IMR-90 (cell line): ENCODE results near the gene ADAMTS12.

ENCODE experiments used
- BHLHE40 ChIP-seq: fragments of 150-350 bp; IDR thresholded peaks from 2 replicates; pipeline ENCODE4 v1.6.1; 2016; ENCODE audit warnings: mild to moderate bottlenecking, low read depth, low read length
- CEBPB ChIP-seq: IDR thresholded peaks from 2 replicates; pipeline ENCODE4 v1.6.1; 2012; ENCODE audit warnings: low read depth, low read length, improper control_type of control experiment
- CHD1 ChIP-seq: IDR thresholded peaks from 2 replicates; pipeline ENCODE4 v1.6.1; 2012; ENCODE audit warnings: low read depth, low read length, improper control_type of control experiment
- FOS ChIP-seq: fragments of 150-350 bp; IDR thresholded peaks from 2 replicates; pipeline ENCODE4 v1.6.1; 2016; ENCODE audit warnings: low read depth, low read length
- MAFK ChIP-seq: IDR thresholded peaks from 2 replicates; pipeline ENCODE4 v1.6.1; 2012; ENCODE audit warnings: low read depth, low read length, improper control_type of control experiment
- MAZ ChIP-seq: IDR thresholded peaks from 2 replicates; pipeline ENCODE4 v1.6.1; 2012; ENCODE audit warnings: low read depth, mild to moderate bottlenecking, low read length, improper control_type of control experiment, moderate library complexity, borderline replicate concordance
- MXI1 ChIP-seq: IDR thresholded peaks from 2 replicates; pipeline ENCODE4 v1.6.1; 2012; ENCODE audit warnings: low read depth, mild to moderate bottlenecking, low read length, moderate library complexity, borderline replicate concordance
- POLR2A ChIP-seq: IDR thresholded peaks from 2 replicates; pipeline ENCODE4 v1.6.1; 2012; ENCODE audit warnings: mild to moderate bottlenecking, low read depth, low read length
- RAD21 ChIP-seq: IDR thresholded peaks from 2 replicates; pipeline ENCODE4 v1.6.1; 2012; ENCODE audit warnings: low read length, improper control_type of control experiment
- RCOR1 ChIP-seq: IDR thresholded peaks from 2 replicates; pipeline ENCODE4 v1.6.1; 2012; ENCODE audit warnings: mild to moderate bottlenecking, low read length, improper control_type of control experiment; ENCODE audit not compliant: insufficient replicate concordance
- RFX5 ChIP-seq: IDR thresholded peaks from 2 replicates; pipeline ENCODE4 v1.8.0; 2012; ENCODE audit warnings: low read depth, mild to moderate bottlenecking, low read length, moderate library complexity
- SMC3 ChIP-seq: fragments of 150-350 bp; IDR thresholded peaks from 2 replicates; pipeline ENCODE4 v1.6.1; 2016; ENCODE audit warnings: low read depth, mild to moderate bottlenecking, antibody characterized with exemption, low read length, moderate library complexity
- TF ChIP-seq, protein P1 (sequence below): conservative IDR thresholded peaks from 2 replicates; pipeline ENCODE4 v1.5.1; 2012; ENCODE audit warnings: mild to moderate bottlenecking, low read depth, low read length, improper control_type of control experiment
- TF ChIP-seq, protein P2 (sequence below): fragments of 150-350 bp; IDR thresholded peaks from 2 replicates; pipeline ENCODE4 v1.6.1; 2017; ENCODE audit warnings: mild to moderate bottlenecking, antibody characterized with exemption, low read length, low read depth

DNA sequence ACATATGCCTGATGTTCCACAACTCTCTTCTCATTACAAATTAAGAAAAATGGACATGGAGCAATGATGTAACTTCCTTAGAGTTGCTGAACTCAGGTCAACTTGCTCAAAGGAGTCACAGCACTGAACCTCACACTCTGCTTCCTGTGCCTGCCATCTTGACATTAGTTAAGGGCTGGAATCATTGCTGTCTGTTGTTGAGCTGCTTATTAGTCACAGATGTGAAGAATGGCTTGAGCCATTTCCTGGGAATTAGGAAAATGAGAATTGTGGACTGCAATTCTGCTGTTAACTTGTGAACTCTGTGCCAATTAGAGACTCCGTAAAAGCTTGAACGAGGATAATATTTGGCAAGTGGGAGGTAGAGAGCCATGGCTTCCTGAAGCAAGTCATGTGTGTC lies 212.0 kb downstream of the ADAMTS12 start:
- TF ChIP-seq, protein P1, sequence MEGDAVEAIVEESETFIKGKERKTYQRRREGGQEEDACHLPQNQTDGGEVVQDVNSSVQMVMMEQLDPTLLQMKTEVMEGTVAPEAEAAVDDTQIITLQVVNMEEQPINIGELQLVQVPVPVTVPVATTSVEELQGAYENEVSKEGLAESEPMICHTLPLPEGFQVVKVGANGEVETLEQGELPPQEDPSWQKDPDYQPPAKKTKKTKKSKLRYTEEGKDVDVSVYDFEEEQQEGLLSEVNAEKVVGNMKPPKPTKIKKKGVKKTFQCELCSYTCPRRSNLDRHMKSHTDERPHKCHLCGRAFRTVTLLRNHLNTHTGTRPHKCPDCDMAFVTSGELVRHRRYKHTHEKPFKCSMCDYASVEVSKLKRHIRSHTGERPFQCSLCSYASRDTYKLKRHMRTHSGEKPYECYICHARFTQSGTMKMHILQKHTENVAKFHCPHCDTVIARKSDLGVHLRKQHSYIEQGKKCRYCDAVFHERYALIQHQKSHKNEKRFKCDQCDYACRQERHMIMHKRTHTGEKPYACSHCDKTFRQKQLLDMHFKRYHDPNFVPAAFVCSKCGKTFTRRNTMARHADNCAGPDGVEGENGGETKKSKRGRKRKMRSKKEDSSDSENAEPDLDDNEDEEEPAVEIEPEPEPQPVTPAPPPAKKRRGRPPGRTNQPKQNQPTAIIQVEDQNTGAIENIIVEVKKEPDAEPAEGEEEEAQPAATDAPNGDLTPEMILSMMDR: no peak
- no peak for TF ChIP-seq POLR2A
- no peak for TF ChIP-seq RFX5
- TF ChIP-seq CEBPB: 0 out of 2 replicates have a peak, but pooled peaks have one; percentile 17
- no peak for TF ChIP-seq BHLHE40
- TF ChIP-seq, protein P2, sequence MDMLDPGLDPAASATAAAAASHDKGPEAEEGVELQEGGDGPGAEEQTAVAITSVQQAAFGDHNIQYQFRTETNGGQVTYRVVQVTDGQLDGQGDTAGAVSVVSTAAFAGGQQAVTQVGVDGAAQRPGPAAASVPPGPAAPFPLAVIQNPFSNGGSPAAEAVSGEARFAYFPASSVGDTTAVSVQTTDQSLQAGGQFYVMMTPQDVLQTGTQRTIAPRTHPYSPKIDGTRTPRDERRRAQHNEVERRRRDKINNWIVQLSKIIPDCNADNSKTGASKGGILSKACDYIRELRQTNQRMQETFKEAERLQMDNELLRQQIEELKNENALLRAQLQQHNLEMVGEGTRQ: no peak
- no peak for TF ChIP-seq RAD21
- no peak for TF ChIP-seq SMC3
- TF ChIP-seq CHD1: no peak
- TF ChIP-seq FOS: no peak
- TF ChIP-seq MAFK: no peak
- no peak for TF ChIP-seq MAZ
- no peak for TF ChIP-seq MXI1
- no peak for TF ChIP-seq RCOR1
